Cardiac muscle cell (in vitro differentiated cells and primary cell): Measurements from ENCODE around the gene MYO3B. TPM values are rescaled to one million over a fixed set of nuclear protein-coding genes. Genes with fewer than 3 reads are reported as not detected.

Experiments used
- DNase-seq, 2 donors: peaks; one replicate each; pipeline versions ENCODE4 v3.0.0 to v3.0.0-alpha.2; 2010 to 2017; ENCODE audit warnings: low read depth in 1 of 2, low spot score in 1 of 2
- H3K27ac ChIP-seq: fragments of 200-600 bp; sonication (generic); 2 replicates; pipeline ENCODE4 v1.5.1; 2016
- H3K27me3 ChIP-seq: fragments of 200-600 bp; sonication (generic); 2 replicates; pipeline ENCODE4 v1.6.0; 2016; ENCODE audit warnings: control low read depth
- H3K36me3 ChIP-seq: fragments of 200-600 bp; sonication (generic); 2 replicates; pipeline ENCODE4 v1.5.1; 2016; ENCODE audit warnings: control low read depth
- H3K4me1 ChIP-seq: fragments of 200-600 bp; sonication (generic); 2 replicates; pipeline ENCODE4 v1.8.1; 2017; ENCODE audit warnings: low read depth, mild to moderate bottlenecking, mixed run types
- H3K4me3 ChIP-seq: fragments of 200-600 bp; sonication (generic); 2 replicates; pipeline ENCODE4 v1.5.1; 2016; ENCODE audit warnings: mild to moderate bottlenecking
- H3K9me3 ChIP-seq: fragments of 200-600 bp; sonication (generic); 2 replicates; pipeline ENCODE4 v1.5.1; 2017; ENCODE audit warnings: low read depth, mild to moderate bottlenecking, control low read depth
- polyA plus RNA-seq: library from polyadenylated mRNA; unstranded; fragments of >200 nt; fragmentation: Nextera tagmentation; extraction: Ambion mirVana; gene quantifications from 2 replicates; pipeline ENCODE4 v1.2.1, GENCODE V29; 2016
- total RNA-seq: library from RNA; depleted of rRNA; stranded (reverse); fragments of >200 nt; gene quantifications from 2 replicates; pipeline ENCODE4 v1.2.3, GENCODE V29; 2016
- TF ChIP-seq, protein P1 (sequence below): IDR thresholded peaks from 2 replicates; pipeline ENCODE4 v1.5.1; 2012; ENCODE audit warnings: low read depth, mild to moderate bottlenecking, low read length

MYO3B gene
- total and polyA plus RNA-seq, 2 experiments from 2014 or later: not detected

DNA sequence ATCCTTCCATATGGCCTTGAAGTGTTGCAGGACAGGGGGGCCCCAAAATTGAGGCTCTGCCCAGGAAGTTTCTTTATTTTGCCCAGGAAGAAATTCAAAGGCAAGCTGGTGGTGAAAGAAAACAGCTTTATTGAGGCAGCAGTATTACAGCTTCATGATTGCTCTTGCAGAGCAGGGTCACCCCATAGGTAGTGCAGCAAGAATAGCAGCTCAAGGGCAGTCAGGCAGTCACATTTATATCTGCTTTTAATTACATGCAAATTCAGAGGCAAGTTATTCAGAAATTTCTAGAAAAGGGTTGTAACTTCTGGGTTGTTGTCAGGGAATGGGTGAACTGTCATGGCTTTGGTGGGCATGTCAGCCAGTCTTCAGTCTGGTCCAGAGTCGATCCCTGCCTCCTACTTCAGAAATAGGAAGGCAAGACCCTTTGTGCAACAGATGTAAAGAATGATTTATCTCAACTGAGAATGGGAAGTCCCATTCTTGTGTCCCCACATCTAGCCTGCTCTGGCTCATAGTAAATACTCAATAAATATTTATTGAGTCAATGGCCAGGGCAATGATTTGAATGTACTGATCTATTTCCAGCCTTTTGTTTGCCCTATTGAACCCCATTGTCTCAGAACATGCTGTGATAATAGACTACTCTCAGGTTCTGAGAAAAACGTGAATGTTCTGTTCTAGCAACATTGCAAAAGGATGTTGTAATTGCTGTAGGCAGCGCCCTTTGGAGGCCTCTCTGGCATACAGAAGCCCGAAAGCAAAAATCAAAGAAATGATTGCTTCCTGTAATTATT, 129.8 kb downstream of the MYO3B start:
- Histone ChIP-seq H3K4me1 (peaks cover 3% of the 10 kb centered on the region), H3K9me3 (no peaks in the 10 kb centered on the region), H3K27ac (no peak overlapping the region), H3K27me3 (peaks cover 2% of the 10 kb centered on the region), H3K4me3 (no peak overlapping the region), H3K36me3 (no peaks in the 10 kb centered on the region)
- TF ChIP-seq, protein P1, sequence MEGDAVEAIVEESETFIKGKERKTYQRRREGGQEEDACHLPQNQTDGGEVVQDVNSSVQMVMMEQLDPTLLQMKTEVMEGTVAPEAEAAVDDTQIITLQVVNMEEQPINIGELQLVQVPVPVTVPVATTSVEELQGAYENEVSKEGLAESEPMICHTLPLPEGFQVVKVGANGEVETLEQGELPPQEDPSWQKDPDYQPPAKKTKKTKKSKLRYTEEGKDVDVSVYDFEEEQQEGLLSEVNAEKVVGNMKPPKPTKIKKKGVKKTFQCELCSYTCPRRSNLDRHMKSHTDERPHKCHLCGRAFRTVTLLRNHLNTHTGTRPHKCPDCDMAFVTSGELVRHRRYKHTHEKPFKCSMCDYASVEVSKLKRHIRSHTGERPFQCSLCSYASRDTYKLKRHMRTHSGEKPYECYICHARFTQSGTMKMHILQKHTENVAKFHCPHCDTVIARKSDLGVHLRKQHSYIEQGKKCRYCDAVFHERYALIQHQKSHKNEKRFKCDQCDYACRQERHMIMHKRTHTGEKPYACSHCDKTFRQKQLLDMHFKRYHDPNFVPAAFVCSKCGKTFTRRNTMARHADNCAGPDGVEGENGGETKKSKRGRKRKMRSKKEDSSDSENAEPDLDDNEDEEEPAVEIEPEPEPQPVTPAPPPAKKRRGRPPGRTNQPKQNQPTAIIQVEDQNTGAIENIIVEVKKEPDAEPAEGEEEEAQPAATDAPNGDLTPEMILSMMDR: no peak
- DNase-seq: no peak

DNA sequence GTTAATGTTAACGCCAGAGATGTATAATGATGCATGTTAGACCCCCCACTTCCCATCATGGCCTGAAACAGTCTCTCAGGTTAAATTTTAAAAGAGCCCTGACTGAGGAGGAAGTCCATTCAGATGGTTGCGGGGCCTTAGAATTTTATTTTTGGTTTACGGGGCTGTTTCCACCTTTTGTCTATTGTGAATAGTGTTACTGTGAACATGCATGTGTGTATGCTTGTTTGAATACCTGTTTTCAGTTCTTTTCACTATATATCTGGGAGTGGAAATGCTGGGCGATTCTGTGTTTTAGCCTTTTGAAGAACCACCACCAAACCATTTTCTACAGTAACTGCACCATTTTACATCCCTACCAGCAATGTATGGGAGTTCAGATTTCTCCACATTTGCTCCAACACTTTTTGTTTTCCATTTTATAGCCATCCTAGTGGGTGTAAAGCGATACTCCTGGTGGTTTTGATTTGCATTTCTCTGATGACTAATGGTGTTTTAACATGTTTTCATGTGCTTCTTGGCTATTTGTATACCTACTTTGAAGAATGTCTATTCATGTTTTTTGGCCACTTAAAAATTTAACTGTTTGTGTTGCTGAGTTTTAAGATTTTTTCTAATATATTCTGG, 133.0 kb downstream of the MYO3B start:
- Histone ChIP-seq H3K4me1 (peaks cover 12% of the 10 kb centered on the region), H3K27me3 (peaks cover 2% of the 10 kb centered on the region), H3K36me3 (no peaks in the 10 kb centered on the region), H3K9me3 (no peaks in the 10 kb centered on the region), H3K4me3 (no peak overlapping the region), H3K27ac (no peak overlapping the region)
- TF ChIP-seq, protein P1: no peak
- no peak for DNase-seq

DNA sequence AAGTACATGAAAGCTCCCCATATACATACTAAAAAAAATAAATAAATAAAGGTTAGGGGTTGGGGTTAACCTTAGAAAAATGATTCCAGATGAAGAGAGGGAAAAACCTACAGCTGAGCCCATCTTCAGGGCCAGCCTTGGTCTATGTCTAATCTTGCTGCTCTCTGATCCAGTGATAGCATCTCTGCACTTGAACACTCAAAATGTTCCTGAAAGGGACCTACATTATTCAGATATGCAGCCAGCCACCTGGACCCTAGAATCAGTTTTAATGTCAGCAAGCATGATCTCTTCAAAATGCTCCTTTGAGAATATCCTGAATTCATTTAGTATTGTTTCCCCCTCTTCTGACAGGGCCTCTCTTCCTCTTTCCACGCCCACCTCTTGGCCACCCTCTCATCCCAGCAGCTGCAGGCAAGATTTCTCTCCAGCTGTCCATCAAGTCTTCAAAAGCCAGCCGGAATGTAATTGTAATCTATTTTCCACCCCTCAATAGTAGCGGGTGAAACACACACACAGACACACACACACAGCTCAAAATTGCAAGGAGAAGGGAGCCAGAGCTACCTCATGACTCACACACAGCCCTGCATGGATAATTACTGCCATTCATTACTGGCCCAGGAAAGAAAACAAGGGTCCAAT, 135.5 kb downstream of the MYO3B start:
- Histone ChIP-seq H3K4me3 (no peak overlapping the region), H3K9me3 (no peaks in the 10 kb centered on the region), H3K27ac (no peak overlapping the region), H3K27me3 (no peaks in the 10 kb centered on the region), H3K36me3 (no peaks in the 10 kb centered on the region), H3K4me1 (peaks cover 9% of the 10 kb centered on the region)
- TF ChIP-seq, protein P1: no peak
- DNase-seq: peak in 1 of 2 donors; percentile 15

DNA sequence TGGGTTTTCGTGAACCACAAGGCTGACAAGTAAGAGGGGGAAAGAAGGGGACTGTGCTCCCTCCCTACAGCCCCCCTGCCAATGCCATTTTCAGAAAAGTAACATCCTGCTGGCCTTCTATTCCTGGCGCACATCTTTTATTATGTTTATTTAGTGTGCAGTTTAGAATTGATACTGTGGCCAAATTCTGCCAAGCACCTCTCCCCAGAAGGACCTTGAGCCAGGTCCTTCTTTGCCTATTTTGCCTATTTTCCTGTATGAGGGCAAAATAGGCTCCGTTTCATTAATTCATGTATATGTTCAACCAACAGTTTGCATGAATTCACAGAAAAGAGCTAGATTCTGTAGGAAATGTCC, 136.0 kb downstream of the MYO3B start:
- H3K4me3 ChIP-seq: no peak overlapping the region
- H3K36me3 ChIP-seq: no peaks in the 10 kb centered on the region
- no peaks in the 10 kb centered on the region for H3K9me3 ChIP-seq
- H3K27ac ChIP-seq: no peak overlapping the region
- no peaks in the 10 kb centered on the region for H3K27me3 ChIP-seq
- no peak for DNase-seq
- TF ChIP-seq, protein P1: no peak
- peaks cover 9% of the 10 kb centered on the region for H3K4me1 ChIP-seq

DNA sequence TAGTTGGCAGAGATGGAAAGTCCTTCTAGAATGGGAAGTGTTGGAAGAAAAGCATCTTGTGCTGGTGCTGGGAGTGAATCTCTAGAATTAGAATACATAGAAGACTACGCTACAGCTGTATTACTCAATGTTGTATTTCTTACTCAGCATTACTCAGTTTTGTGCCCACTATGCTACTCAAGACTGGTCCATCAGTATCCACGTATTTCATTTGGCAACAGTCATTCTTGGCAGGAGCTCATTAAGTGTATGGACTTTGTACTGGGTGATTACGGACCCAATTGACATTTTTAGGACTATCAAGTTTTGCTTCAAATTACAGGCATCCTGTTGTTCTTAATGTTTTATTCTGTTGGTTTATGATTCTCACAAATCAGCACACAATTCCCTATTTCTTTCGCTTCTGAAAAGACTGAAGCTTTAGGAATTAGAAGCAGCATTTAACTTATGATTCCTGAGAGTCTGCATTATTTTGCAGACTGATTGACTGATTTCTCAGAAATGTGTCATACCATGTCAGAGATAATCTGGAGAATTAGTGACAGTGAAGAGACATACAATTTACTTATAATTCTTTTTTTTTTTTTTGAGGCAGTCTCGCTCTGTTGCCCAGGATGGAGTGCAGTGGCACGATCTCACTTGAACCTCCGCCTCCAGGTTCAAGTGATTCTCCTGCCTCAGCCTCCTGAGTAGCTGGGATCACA, 136.9 kb downstream of the MYO3B start:
- peaks cover 9% of the 10 kb centered on the region for H3K4me1 ChIP-seq
- no peak for DNase-seq
- no peaks in the 10 kb centered on the region for H3K27me3 ChIP-seq
- H3K27ac ChIP-seq: no peak overlapping the region
- H3K36me3 ChIP-seq: no peaks in the 10 kb centered on the region
- H3K4me3 ChIP-seq: no peak overlapping the region
- H3K9me3 ChIP-seq: no peaks in the 10 kb centered on the region
- TF ChIP-seq, protein P1: no peak
